ENCODE data around the gene MEIS2.
A peak's percentile ranks its signal among the peaks of the same experiment; 100 is the strongest.

The MEIS2 gene

DNA sequence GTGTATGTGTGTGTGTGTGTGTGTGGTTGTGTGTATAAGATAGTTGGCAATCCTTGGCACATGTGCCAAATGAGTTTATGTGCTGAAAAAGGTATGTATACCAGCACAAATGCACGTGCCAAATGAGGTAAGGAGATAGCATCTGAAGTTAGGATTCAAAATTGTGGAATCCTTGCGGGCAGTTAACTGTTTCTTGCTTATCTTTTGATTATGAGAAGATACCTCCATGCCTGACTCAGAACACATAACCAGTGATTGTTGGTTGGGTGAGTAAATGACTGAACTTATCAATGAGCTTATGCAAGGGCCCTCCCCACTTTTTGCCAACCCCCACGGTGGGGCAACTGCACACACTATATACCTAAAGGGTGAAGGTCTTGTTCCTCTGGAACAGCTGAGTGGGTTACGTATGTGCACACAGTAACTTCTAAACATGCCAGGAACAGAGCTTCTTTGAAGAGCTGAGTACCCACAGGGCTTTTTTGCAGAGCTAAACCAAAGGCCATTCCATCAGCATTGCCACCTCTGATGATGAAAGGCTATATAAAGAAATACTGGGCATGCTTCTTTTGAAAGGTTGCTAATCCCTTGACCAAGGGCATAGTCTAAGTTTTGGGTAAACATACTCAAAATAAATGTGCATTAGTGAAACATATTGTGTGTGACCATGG lies 60.1 kb downstream of the MEIS2 start:
- H3K4me3 ChIP-seq (ENCODE audit: control insufficient read depth, low read depth, low read length): no peak overlapping the region
- no peak for DNase-seq (ENCODE audit: low read depth)
- TF ChIP-seq CTCF (conservative IDR thresholded peaks at IDR 0.05; ENCODE audit: control insufficient read depth, insufficient read depth, low read depth, low read length): no peak

GRCh38 chr15:37038716-37039106 lies 61.6 kb downstream of the MEIS2 start:
- DNase-seq (ENCODE audit: low read depth): no peak
- no peak overlapping the region for H3K4me3 ChIP-seq (ENCODE audit: control insufficient read depth, low read depth, low read length)
- TF ChIP-seq CTCF (conservative IDR thresholded peaks at IDR 0.05; ENCODE audit: control insufficient read depth, insufficient read depth, low read depth, low read length): no peak

GRCh38 chr15:37037850-37038715 lies 62.3 kb downstream of the MEIS2 start:
- no peak overlapping the region for H3K4me3 ChIP-seq (ENCODE audit: control insufficient read depth, low read depth, low read length)
- no peak for DNase-seq (ENCODE audit: low read depth)
- TF ChIP-seq CTCF (conservative IDR thresholded peaks at IDR 0.05; ENCODE audit: control insufficient read depth, insufficient read depth, low read depth, low read length): no peak

GRCh38 chr15:37037071-37037655 lies 63.2 kb downstream of the MEIS2 start:
- DNase-seq (ENCODE audit: low read depth): no peak
- TF ChIP-seq CTCF (conservative IDR thresholded peaks at IDR 0.05; ENCODE audit: control insufficient read depth, insufficient read depth, low read depth, low read length): no peak
- H3K4me3 ChIP-seq (ENCODE audit: control insufficient read depth, low read depth, low read length): no peak overlapping the region

DNA sequence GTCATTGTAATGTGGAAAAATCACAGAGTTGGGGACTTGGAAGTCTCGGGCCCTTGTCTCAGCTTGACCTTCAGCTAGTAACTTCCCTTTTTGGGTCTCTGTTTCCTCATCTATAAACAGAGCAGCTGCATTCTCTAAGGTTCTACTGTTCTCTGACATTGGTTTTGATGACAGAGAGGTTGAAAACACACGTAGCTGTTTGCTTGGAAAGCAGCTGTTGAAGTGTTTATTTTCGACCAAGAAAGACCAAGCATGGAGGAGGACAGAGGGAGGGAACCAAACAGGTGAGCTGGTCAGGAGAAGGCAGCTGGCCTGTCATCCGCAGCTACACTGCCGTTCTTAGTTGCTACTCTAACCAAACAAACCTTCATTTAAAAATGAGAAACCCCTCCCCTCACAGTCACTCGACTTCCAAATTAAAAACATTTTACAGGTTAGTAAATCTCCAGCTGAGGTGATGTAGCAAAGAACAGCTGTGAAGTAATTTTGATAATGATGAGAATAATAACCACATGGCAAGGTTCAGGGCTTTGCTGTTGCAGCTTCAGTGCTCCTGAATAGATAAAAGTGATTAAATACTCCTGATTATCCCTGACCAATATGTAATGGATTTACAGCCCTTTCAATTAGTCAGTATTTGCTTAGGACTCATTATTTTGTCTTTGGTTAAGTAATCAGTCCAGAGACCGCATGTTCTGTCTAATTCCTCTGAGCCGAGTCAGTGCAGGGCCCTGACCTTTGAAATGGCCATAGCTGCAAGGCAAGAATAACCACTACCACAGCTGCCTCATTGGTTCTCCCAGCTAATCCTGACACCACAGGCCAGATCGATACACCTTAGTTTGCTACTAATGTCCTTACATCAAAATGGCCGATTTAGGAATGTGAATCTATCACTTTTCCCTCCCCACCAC lies 65.3 kb downstream of the MEIS2 start:
- DNase-seq (ENCODE audit: low read depth): peak; percentile 68
- no peak for TF ChIP-seq CTCF (conservative IDR thresholded peaks at IDR 0.05; ENCODE audit: control insufficient read depth, insufficient read depth, low read depth, low read length)
- H3K4me3 ChIP-seq (ENCODE audit: control insufficient read depth, low read depth, low read length): no peak overlapping the region

- no peak overlapping the region for H3K4me3 ChIP-seq (ENCODE audit: control insufficient read depth, low read depth, low read length)
- no peak for TF ChIP-seq CTCF (conservative IDR thresholded peaks at IDR 0.05; ENCODE audit: control insufficient read depth, insufficient read depth, low read depth, low read length)
- DNase-seq (ENCODE audit: low read depth): no peak
Observed at GRCh38 chr15:37034392-37034791, 66.0 kb downstream of the MEIS2 start.
